Stimulated activated CD8-positive, alpha-beta memory T cell treated with anti-CD3 and anti-CD28 coated beads, Interleukin-15, amount 100 ng/mL, for 48 hours (primary cell): Measurements from ENCODE around the gene NBAS.
"Not testable (repeated sequence)": the region's sequence is repeated elsewhere in the genome, so short reads cannot be mapped to it uniquely, and the experiment has no call there.

ENCODE experiments used
- DNase-seq, 2 donors: peaks; one replicate each; pipeline ENCODE4 v3.0.0-alpha.2; 2020; ENCODE audit warnings: low read depth in 2 of 2

Gene NBAS

DNA sequence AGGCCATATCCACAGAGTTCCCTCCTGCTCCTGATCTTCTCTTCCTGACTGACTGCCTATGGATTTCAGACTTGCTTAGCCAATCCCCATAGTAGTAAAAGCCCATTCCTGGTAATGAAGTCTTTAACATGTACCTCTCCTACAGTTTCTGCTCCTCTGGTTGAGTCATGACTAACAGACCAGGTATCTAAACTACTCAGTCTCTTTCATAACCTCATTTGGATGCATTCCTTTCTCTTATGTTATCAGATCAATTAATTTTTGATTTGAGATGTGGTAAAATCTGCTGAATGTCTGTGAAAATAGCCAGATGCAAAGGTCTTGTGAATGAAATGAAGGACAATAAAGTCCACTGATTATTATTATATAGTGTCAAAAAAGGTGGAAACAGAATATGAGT is 198.0 kb downstream of the NBAS start:
- no peak for DNase-seq

DNA sequence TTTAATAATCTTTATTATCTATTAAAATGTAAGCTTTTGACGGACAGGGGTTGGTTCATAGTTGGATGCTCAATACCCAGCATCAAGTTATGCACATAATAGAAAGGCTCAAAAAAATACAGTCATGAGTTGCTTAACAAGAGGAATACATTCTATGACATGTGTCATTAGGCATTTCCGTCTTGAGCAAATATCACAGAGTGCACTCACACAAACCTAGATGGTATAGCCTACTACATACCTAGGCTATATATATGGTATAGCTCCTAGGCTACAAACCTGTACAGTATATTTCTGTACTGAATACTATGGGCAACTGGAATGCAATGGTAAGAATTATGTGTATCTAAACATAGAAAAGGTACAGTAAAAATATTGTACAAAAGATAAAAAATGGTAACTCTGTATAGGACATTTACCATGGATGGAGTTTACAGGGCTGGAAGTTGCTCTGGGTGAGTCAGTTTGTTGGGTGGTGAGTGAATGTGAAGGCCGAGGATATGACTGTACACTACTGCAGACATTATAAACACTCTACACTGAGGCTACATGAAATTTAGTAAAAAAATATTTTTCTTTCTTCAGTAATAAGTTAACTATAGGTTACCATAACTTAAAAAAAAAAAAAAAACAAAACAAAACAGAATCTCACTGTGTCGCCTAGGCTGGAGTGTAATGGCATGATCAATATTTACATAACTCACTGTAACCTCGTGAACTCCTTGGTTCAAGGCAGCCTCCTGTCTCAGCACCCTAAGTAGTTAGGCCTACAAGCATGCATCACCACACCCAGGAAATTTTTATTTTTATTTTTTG is 201.2 kb downstream of the NBAS start:
- no peak for DNase-seq

DNA sequence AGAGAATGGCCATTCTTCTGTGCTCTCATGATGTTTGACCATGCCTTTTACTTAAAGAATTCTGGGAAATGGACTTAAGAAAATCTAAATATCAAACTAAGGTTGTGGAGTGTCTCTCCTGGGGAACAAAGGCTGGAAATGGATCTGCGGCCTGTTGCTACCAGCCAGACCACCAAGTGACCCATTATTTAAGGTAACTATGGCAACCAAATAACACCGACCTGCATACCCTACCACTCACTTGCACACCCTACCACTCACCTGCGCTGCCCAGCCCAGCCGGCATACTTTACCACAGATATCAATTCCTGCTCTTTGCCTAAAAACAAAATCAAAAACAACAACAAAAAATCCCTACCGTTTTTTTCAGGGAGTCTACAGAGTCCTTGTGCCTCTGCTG is 203.2 kb downstream of the NBAS start:
- no peak for DNase-seq

DNA sequence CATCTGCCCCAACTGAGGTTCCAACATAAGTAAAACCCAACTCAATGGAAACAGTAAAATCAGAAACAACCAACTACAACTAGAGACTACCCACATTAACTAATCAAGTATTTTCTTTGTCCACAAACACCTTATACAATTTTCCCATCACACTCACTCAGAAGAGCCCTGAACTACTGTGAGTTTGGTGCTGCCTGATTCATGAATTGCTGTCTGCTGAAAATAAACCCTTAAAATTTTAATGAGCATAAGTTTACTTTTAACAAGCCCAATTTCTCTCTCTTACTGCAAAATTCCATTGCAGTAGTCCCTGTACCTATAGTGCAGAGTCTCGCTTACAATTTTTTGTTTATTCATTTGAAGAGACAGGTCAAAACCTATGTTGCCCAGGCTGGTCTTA is 203.9 kb downstream of the NBAS start:
- no peak for DNase-seq

DNA sequence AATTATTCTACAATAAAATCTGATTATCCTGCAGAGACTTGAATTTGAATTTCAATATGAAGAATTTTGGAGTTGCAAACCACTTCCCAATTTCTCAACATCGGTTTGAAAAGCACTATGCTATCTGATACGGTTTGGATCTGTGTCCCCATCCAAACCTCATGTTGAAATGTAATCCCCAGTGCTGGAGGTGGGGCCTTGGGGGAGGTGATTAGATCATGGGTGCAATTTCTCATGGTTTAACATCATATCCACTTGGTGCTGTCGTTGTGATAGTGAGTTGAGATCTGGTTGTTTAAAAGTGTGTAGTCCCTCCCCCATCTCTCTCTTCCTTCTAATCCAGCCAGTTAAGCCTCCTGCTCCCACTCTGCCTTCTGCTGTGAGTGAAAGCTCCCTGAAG is 205.7 kb downstream of the NBAS start:
- no peak for DNase-seq

DNA sequence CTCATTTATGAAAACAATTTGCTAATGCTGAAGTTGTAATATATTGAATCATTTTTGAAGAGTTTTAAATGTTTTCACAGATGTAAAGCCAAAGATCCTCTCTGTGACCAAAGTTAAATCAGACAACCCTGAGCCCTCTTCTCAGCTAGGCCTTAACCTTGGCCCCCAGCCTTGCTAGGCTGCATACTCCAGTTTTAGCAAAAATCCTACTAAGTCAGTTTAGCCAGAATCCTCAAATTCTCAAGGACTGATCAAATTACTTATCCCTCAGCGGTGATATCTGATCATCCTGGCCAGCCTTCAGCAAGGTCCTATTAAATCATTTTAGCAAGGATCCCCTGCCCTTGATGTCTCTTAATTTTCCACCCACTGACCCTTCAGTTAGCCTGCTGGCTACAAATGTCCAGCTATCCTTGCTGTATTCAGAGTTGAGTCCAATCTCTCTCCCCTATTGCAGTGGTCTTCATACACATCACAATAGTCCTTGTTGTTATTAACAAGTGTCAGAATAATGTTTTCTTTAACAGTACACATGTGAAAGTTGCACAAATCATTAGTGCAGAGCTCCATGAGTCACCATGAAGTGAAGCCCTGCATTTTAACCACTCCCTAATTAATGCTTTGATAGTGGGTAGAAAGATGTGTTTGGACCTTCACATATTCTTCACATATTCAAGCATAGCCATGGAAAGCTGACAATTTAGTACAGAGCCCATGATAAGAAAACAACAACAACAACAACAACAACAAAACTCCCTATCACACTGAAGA is 206.4 kb downstream of the NBAS start:
- DNase-seq = no peak

DNA sequence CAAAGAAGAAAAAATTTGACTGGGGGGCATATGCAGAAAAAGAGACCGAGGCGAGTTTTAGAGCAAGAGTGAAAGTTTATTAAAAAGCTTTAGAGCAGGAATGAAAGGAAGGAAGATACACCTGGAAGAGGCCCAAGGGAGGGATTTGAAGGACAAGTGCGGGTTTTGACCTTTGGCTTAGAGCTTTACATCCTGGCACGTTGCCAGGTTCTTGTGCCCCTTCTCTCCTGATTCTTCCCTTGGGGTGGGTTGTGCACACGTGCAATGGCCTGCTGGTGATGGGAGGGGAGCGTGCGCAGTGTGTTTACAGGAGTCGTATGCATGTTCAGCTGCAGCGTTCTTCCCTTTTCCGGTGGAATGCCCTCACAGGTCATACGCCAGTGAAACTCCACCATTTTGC is 208.8 kb downstream of the NBAS start:
- DNase-seq = no peak

DNA sequence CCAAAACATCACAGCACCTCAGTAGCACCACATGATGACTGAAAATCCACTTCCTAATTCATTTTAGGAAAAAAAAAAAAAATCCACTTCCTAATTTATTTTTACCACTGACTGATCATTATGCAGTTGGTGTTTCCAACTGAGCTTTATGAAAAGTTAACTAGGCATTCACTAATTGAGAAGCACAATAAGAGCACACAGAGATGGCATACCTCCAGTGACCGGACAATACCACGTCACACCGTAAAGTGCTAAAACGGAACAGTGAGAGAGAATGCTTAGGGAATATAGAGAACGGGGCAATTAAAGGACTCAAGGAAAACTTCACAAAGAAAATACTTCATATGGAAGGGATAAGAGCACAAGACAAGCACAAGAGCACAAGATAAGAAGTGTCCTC is 212.5 kb downstream of the NBAS start:
- DNase-seq = no peak

DNA sequence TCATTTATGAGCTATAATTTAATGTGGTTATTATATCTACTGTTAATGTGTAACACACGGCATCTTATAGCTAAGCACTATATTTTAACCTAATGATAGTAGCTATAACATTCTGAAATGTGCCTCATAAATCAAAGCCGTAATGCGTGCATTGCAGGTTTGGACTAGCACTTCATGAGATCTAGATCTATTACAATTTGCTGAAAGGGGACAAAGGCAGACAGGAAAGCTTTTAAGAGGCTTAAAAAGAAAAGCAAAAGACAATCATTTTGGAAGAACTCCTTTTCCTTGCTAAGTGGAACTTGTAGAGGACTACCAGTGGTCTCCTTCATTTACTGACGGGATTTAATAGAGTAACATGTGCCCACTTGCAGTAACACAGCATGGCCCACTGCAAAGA is 213.1 kb downstream of the NBAS start:
- DNase-seq = no peak

DNA sequence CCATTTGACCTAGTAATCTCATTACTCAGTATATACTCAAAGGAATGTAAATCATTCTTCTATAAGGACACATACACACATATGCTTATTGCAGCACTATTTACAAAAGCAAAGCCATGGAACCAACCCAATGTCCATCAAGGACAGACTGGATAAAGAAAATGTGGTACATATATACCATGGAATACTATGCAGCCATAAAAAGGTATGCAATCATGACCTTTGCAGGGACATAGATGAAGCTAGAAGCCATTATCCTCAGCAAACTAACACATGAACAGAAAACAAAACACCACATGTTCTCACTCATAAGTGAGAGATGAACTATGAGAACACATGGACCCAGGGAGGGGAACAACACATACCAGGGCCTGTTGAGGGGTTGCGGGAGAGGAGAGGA is 214.5 kb downstream of the NBAS start:
- no peak for DNase-seq

DNA sequence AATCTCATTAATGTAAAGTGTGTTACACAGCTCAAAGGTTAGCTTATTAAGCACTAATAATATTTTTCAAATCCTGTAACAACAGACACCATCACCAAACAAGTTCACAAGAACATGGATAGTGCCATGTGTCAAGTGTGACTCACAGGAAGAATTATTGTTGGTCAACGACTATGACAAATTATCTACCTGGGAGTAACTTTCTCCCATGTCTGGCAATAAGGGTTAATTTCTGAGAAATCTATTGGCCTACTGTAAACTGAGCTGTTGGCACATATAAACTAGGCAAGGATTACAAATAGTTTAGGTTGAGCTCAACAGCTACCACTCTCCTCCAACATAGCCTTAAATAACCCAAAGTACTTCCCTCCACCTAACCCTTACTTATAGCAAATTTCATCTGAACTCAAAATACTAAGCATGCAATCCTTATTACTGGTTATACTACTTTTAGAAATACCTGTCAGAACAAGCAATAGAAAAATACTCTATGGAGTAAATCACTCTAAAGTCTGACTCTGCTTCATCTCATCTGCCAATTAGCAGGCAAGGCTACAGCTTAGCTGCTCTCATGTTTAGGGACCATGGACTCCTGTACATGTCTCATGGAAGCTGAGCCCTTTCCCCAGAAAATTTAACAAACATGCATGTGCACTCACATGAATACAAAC is 223.0 kb downstream of the NBAS start:
- no peak for DNase-seq

DNA sequence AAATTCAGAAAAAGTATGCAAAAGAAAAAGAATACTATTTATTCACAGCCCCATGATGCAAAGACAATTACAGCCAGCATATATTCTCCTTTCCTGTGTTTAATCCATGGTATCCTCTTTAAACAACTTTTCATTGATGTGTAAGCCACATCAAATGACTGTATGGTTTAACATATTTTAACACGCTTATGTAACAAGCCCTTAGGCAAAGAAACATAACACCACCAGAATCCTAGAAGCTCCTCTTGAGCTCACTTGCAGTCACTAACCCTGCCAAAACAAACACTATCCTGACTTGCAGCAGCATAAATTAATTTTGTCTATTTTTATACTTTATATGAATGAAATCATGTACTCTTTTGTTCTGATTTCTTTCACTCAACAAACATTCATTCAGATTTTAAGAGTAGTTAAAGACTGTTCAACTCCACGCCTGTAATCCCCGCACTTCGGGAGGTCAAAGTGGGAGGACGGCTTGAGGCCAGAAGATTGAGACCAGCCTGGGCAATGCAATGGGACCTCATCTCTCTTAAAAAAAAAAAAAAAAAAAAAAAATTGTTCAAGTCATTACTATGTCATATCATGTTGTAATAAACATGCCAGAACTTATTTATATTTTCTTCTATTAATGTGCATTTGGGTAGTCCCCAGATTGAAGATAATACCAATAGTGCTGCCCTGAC is 226.3 kb downstream of the NBAS start:
- DNase-seq = no peak

DNA sequence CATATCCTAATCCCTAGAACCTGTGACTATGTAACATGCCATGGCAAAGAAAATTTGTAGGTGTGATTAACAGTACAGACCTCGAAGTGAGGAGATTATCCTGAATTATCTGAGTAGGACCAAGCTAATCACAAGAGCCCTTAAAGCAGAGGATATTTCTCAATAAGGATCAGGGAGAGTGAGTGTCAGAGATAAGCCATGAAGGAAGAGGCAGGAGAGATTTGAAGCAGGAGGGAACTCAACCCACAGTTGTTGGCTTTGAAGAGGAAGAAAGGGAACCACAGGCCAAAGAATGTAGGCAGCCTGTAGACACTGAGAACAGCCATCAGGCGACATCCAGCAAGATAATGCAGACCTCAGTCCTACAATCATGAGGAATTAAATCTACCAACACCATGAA is 229.3 kb downstream of the NBAS start:
- no peak for DNase-seq

DNA sequence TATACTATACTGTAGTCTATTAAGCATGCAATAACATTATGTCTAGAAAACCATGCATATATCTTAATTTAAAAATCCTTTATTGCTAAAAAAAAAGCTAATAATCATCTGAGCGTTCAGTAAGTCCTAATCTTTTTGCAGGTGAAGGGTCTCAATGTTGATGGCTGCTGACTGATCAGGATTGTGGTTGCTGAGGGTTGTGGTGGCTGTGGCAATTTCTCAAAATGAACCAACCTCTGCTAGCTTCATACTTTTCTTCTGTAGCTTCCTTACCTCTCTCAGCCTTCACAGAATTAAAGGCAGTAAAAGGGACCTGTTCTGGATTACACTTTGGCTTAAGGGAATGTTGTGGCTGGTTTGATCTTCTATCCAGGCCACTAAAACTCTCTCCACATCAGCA is 235.8 kb downstream of the NBAS start:
- no peak for DNase-seq

DNA sequence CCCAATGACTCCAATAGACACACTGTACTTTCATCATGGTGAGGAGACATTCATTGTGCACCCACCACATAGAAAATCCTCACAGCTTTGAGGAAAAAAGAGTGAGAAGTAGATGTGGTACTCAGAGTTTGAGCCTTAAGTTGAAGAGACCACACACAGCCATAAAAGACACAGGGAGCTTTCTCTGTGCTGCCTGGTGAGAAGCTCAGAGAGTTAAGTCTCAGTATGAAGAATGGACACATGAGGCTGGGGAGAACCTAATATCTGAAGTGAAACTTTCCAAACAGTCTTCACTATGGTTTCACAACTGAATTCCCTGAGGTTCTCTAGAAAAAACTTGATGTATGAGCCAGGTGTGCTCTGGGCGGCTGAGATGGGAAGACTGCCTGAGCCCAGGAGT is 237.9 kb downstream of the NBAS start:
- DNase-seq = no peak

DNA sequence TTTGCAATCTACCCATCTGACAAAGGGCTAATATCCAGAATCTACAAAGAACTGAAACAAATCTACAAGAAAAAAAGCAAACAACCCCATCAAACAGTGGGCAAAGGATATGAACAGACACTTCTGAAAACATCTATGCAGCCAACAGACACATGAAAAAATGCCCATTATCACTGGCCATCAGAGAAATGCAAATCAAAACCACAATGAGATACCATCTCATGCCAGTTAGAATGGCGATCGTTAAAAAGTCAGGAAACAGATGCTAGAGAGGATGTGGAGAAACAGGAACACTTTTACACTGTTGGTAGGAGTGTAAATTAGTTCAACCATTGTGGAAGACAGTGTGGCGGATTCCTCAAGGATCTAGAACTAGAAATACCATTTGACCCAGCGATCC is 239.7 kb downstream of the NBAS start:
- DNase-seq = not testable (repeated sequence)

DNA sequence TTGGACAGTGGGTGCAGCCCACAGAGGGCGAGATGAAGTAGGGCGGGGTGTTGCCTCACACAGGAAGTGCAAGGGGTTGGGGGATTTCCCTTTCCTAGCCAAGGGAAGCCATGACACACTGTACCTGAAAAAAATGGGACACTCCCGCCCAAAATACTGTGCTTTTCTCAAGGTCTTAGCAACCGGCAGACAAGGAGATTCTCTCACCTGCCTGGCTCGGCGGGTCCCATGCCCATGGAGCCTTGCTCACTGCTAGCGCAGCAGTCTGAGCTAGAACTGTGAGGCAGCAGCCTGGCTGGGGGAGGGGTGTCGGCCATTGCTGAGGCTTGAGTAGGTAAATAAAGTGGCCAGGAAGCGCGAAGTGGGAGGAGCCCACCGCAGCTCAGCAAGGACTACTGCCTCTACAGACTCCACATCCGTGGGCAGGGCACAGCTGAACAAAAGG is 244.7 kb downstream of the NBAS start:
- peak; percentile 8 to 16 for DNase-seq

DNA sequence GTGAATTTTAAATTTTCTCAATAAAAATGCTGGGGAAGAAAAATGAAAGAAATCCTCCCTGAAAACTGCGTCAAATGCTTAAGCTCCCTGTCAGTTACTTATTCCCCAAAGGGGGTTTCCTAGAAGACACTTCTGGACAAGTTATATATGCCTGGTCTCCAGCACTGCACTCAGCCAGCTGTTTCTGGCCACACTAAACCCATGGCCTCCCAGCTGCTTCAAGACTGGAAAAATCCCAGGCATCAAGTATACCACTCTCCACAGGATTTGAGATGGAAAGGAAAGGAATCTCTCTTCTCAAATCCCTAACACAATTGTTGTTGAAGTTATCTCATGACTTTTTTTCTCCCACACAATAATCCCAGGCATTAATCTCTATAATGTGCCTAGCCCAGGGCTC is 245.7 kb downstream of the NBAS start:
- DNase-seq = no peak

DNA sequence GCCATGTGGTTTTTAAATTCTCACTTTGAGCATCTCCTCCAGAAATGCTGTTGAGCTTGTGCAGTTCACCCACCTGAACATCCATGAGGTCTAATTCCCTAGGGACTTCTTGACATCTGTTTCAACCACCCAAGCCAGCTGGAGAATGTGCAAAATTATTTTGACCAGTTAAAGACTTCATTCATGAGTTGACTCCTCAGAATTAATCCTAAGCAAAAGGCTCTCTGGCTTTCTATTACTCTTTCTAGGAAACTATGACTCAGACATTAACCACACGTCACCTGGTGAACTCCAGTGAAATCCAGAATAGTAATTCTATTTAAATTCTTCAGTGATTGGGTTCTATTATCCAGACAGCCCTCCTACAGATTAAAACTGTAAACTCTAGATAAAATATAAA is 247.5 kb downstream of the NBAS start:
- no peak for DNase-seq

DNA sequence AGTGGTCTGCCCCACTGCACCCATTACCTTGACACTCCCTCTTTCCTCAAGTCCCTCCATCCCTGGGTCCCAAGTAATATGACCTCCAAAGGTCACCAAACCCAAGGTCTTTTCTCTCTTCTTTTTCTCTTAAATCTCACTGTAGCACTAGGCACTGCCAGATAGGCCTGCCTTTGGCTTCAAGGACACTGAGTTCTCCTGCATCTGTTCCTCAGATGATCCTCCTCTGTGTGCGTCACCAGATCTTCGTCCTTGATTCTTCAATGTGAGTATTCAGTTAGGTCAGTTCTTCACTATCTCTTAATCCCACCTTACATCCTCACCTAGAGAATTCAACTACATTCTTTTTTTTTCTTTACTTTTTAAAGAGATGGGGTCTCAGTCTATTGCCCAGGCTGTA is 249.2 kb downstream of the NBAS start:
- DNase-seq = no peak

DNA sequence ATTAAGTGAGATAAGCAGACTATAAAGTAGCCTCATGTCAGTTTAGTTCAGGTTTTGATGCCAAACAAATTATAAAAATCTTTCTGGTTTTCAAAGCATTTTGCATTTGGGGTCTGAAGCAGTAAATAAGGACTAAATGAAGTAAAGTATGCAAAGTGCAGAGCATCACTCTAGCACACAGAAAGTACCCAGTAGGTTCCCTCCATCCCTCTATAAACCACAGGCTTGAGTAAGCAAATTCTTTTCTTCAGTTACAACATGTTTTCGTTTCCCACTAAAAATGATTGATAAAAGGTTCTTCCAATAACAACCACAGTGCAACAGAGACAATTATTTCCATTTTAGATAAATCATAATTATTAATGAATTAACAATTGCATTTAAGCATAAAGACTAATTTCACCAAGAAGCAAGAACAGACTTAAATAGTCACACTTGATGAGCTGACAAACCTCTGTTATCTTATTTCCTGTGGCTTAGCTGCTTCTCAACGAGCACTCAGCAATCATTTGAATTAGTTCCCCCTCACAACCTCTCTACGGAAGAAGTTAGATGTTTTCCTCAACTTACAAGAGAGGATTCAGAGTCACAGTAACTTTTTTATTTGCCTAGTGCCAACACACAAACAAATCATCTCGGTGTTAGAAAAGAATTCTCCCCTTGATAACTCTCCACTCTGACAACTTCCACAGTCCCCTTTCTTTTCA is 249.8 kb downstream of the NBAS start:
- no peak for DNase-seq

DNA sequence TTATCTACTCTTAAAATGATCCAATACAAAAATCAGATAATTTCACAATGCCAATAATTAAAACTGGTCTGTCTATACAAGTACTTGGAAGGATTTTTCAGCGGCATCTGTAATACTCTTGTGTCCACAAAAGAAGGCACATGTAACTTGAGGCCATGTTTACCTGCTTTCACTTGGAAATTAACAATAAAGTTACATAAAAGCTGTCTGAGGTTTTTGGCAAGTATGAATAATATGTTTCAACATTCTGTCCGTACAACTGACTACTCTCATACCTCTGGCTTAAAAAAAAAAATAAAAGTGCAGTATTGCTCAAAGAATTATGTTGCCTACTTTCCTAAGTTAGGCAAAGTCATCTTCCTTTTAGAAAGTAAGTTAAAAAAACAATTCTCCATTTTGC is 253.6 kb downstream of the NBAS start:
- DNase-seq = no peak
